WTC11 (cell line): Measurements from ENCODE around the gene WDR38. TPM values are rescaled to one million over a fixed set of nuclear protein-coding genes. Genes with fewer than 3 reads are reported as not detected.

Experiments
- ATAC-seq: fragments of 200-7000 bp; cut with Tn5 transposase; 2 replicates; pipeline ENCODE4 v1.10.0; 2021; ENCODE audit warnings: mild to moderate bottlenecking, moderate library complexity
- CTCF ChIA-PET: fragments of 300-600 bp; sonication (Branson Sonifier 250); formaldehyde crosslinking; loops from one replicate; lab custom pipeline; 2021; ENCODE audit warnings: antibody characterized with exemption; lab: Charles Lee
- POLR2A ChIA-PET: fragments of 350-600 bp; sonication (Branson Sonifier 250); formaldehyde crosslinking; loops from one replicate; lab custom pipeline; 2021; ENCODE audit warnings: antibody characterized with exemption; lab: Charles Lee
- DNase-seq: peaks from one replicate; pipeline ENCODE4 v3.0.0; 2021; ENCODE audit warnings: low spot score
- H3K27ac Mint-ChIP-seq: 2 replicates; pipeline ENCODE4 v1.8.0; 2021; ENCODE audit warnings: mixed read lengths
- H3K27me3 Mint-ChIP-seq: 2 replicates; pipeline ENCODE4 v1.8.0; 2021; ENCODE audit warnings: low read depth, mild to moderate bottlenecking, moderate library complexity, mixed read lengths
- H3K36me3 Mint-ChIP-seq: 2 replicates; pipeline ENCODE4 v1.8.0; 2021; ENCODE audit warnings: mixed read lengths
- H3K4me1 Mint-ChIP-seq: 2 replicates; pipeline ENCODE4 v1.8.0; 2022; ENCODE audit warnings: mixed read lengths
- H3K4me3 Mint-ChIP-seq: 2 replicates; pipeline ENCODE4 v1.8.0; 2021; ENCODE audit warnings: mild to moderate bottlenecking, moderate library complexity, mixed read lengths
- H3K9me3 Mint-ChIP-seq: 2 replicates; pipeline ENCODE4 v1.8.0; 2021; ENCODE audit warnings: mixed read lengths
- ATF1 ChIP-seq: sonication (generic); formaldehyde crosslinking; IDR thresholded peaks from 2 replicates; pipeline ENCODE4 v1.8.1; 2023; ENCODE audit warnings: mild to moderate bottlenecking, moderate library complexity, missing genetic modification reagents
- CBFB ChIP-seq: sonication (generic); formaldehyde crosslinking; IDR thresholded peaks from 2 replicates; pipeline ENCODE4 v1.8.1; 2022; ENCODE audit warnings: mild to moderate bottlenecking, low read depth, missing genetic modification reagents
- CREB1 ChIP-seq: sonication (generic); formaldehyde crosslinking; IDR thresholded peaks from 2 replicates; pipeline ENCODE4 v1.8.0; 2023; ENCODE audit warnings: mild to moderate bottlenecking, missing genetic modification reagents
- CREM ChIP-seq: sonication (generic); formaldehyde crosslinking; IDR thresholded peaks from 2 replicates; pipeline ENCODE4 v1.8.1; 2022; ENCODE audit warnings: mild to moderate bottlenecking, missing genetic modification reagents, moderate library complexity
- ETV6 ChIP-seq: sonication (generic); formaldehyde crosslinking; IDR thresholded peaks from 2 replicates; pipeline ENCODE4 v1.8.1; 2022; ENCODE audit warnings: mild to moderate bottlenecking, missing genetic modification reagents
- FOXK1 ChIP-seq: sonication (generic); formaldehyde crosslinking; IDR thresholded peaks from 2 replicates; pipeline ENCODE4 v1.8.0; 2022; ENCODE audit warnings: mild to moderate bottlenecking, moderate library complexity, missing genetic modification reagents
- GRHL2 ChIP-seq: fragments of 250-450 bp; sonication (Bioruptor Pico); IDR thresholded peaks from 2 replicates; pipeline ENCODE4 v1.8.0; 2022; ENCODE audit warnings: mild to moderate bottlenecking, moderate library complexity; ENCODE audit not compliant: insufficient replicate concordance, severe bottlenecking
- JAZF1 ChIP-seq: fragments of 250-450 bp; sonication (Bioruptor Pico); IDR thresholded peaks from 2 replicates; pipeline ENCODE4 v1.9.0; 2021; ENCODE audit warnings: moderate library complexity, mild to moderate bottlenecking, inconsistent platforms
- NFE2L1 ChIP-seq: sonication (generic); formaldehyde crosslinking; IDR thresholded peaks from 2 replicates; pipeline ENCODE4 v1.8.1; 2023; ENCODE audit warnings: missing genetic modification reagents
- SOX15 ChIP-seq: fragments of 250-450 bp; sonication (Bioruptor Pico); IDR thresholded peaks from 2 replicates; pipeline ENCODE4 v1.9.0; 2021; ENCODE audit warnings: mild to moderate bottlenecking
- SP1 ChIP-seq: sonication (generic); formaldehyde crosslinking; conservative IDR thresholded peaks from 2 replicates; pipeline ENCODE4 v1.8.1; 2022; ENCODE audit warnings: missing genetic modification reagents
- TCF7 ChIP-seq: sonication (generic); formaldehyde crosslinking; IDR thresholded peaks from 2 replicates; pipeline ENCODE4 v1.8.0; 2022; ENCODE audit warnings: mild to moderate bottlenecking, low read depth, missing genetic modification reagents, moderate library complexity
- TEAD4 ChIP-seq: sonication (generic); formaldehyde crosslinking; IDR thresholded peaks from 2 replicates; pipeline ENCODE4 v1.8.0; 2022; ENCODE audit warnings: mild to moderate bottlenecking, missing genetic modification reagents
- TP53 ChIP-seq: sonication (generic); formaldehyde crosslinking; IDR thresholded peaks from 2 replicates; pipeline ENCODE4 v1.8.1; 2023; ENCODE audit warnings: mild to moderate bottlenecking, missing genetic modification reagents
- ZNF396 ChIP-seq: fragments of 250-450 bp; sonication (Bioruptor Pico); IDR thresholded peaks from 2 replicates; pipeline ENCODE4 v1.8.0; 2021; ENCODE audit warnings: mild to moderate bottlenecking, moderate library complexity, borderline replicate concordance
- ZNF423 ChIP-seq: fragments of 250-450 bp; sonication (Bioruptor Pico); IDR thresholded peaks from 2 replicates; pipeline ENCODE4 v2.1.2; 2022; ENCODE audit warnings: mild to moderate bottlenecking, moderate library complexity
- total RNA-seq: library from RNA; stranded (reverse); gene quantifications from 3 replicates; pipeline ENCODE4 v1.2.3, GENCODE V29; 2021
- TF ChIP-seq, protein P1 (sequence below): sonication (generic); formaldehyde crosslinking; IDR thresholded peaks from 2 replicates; pipeline ENCODE4 v1.8.1; 2022; ENCODE audit warnings: missing genetic modification reagents, borderline replicate concordance
- TF ChIP-seq, protein P2 (sequence below): sonication (generic); formaldehyde crosslinking; IDR thresholded peaks from 2 replicates; pipeline ENCODE4 v1.8.1; 2023; ENCODE audit warnings: mild to moderate bottlenecking, missing genetic modification reagents
- TF ChIP-seq, protein P3 (sequence below): fragments of 250-450 bp; sonication (Bioruptor Pico); IDR thresholded peaks from 2 replicates; pipeline ENCODE4 v1.9.0; 2021; ENCODE audit warnings: mild to moderate bottlenecking, borderline replicate concordance
- TF ChIP-seq, protein P4 (sequence below): sonication (generic); formaldehyde crosslinking; IDR thresholded peaks from 2 replicates; pipeline ENCODE4 v1.8.1; 2022; ENCODE audit warnings: mild to moderate bottlenecking, moderate library complexity, missing genetic modification reagents
- TF ChIP-seq, protein P5 (sequence below): sonication (generic); formaldehyde crosslinking; conservative IDR thresholded peaks from 2 replicates; pipeline ENCODE4 v1.8.1; 2022; ENCODE audit warnings: mild to moderate bottlenecking, missing genetic modification reagents
- TF ChIP-seq, protein P6 (sequence below): sonication (generic); formaldehyde crosslinking; conservative IDR thresholded peaks from 2 replicates; pipeline ENCODE4 v1.8.1; 2023; ENCODE audit warnings: mild to moderate bottlenecking, low read depth, missing genetic modification reagents, moderate library complexity
- TF ChIP-seq, protein P7 (sequence below): sonication (generic); formaldehyde crosslinking; IDR thresholded peaks from 2 replicates; pipeline ENCODE4 v1.8.1; 2022; ENCODE audit warnings: low read depth, mild to moderate bottlenecking, moderate library complexity, missing genetic modification reagents, borderline replicate concordance
- TF ChIP-seq, protein P8 (sequence below): sonication (generic); formaldehyde crosslinking; IDR thresholded peaks from 2 replicates; pipeline ENCODE4 v1.8.0; 2022; ENCODE audit warnings: mild to moderate bottlenecking, missing genetic modification reagents

The WDR38 gene
- total RNA-seq, 1 experiment from 2014 or later = not detected

DNA sequence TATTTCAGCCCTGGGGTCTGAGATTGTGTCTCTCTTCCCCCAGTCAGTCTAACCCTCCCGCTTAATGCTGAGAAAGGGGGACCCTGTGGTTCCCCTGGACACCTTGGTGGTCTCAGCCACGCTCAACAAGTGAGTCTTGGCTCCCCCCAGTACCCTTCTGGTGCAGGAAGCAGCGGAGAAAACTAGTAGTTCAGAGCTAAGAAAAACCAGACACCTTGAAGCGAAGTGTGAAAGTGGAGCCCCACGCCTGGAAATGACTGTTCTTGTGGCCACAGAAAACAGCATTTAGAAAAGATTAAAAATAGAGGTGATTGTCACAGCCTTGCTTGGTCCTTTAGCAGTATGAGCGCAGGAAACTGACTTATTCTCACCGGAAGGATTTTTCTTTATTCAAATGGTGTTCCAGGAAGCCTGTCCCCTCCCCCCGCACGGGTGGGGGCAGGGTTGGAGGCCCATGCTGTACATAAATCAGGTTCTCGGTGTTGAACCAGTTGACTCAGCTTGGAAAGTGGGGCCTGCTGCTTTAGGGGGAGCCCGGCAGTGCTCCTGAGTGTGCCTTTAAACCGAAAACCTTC, 16.8 kb downstream of the WDR38 start:
- ChIA-PET POLR2A (interaction anchor here (1.4 to 1.5 kb wide), 2 partner anchors 16 to 371 kb away, joined by 4 read pairs; partner anchors contain the start of gene HSPA5), CTCF (interaction anchor here (1.3 to 1.4 kb wide), 2 partner anchors 17 to 93 kb away, joined by 4 read pairs; partner anchors contain the start of genes OLFML2A and WDR38)
- ATAC-seq = no peak

DNA sequence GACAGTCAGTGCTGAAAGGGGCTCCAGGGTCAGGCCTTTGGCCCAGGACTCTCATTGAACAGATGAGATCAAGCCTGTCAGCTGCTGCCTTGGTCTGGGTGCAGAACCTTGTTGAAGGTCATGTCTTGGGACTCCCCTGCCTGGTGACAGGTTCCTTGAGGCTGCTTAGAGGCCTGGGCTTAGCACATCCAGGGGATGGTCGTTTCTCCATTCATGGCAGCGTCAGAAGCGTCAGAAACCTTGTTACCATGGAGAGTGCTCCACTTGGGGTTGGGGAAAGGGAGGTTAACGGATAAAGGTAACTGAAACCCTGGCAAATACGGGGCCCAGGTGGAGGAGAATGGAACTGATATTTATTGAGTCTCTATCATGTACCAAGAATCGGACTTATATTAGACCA, 17.5 kb downstream of the WDR38 start:
- no peaks in the 10 kb centered on the region for H3K9me3 Mint-ChIP-seq
- DNase-seq (no peak), ATAC-seq (no peak)
- ChIA-PET CTCF (interaction anchor here (0.9 to 1.4 kb wide), 5 partner anchors 8 to 93 kb away, joined by 3 to 4 read pairs (median 3); partner anchors contain the start of genes ARPC5L and OLFML2A), POLR2A (interaction anchor here (1.4 kb wide), 1 partner anchor 370 kb away, joined by 4 read pairs; the partner anchor contains the start of gene HSPA5)
- H3K27me3 Mint-ChIP-seq = no peaks in the 10 kb centered on the region
- peak overlapping the region; percentile 91 for H3K4me3 Mint-ChIP-seq
- peak overlapping the region; percentile 82 for H3K27ac Mint-ChIP-seq
- H3K4me1 Mint-ChIP-seq = peaks cover 41% of the 10 kb centered on the region
- H3K36me3 Mint-ChIP-seq = peaks cover 22% of the 10 kb centered on the region
- TF ChIP-seq, protein P1, sequence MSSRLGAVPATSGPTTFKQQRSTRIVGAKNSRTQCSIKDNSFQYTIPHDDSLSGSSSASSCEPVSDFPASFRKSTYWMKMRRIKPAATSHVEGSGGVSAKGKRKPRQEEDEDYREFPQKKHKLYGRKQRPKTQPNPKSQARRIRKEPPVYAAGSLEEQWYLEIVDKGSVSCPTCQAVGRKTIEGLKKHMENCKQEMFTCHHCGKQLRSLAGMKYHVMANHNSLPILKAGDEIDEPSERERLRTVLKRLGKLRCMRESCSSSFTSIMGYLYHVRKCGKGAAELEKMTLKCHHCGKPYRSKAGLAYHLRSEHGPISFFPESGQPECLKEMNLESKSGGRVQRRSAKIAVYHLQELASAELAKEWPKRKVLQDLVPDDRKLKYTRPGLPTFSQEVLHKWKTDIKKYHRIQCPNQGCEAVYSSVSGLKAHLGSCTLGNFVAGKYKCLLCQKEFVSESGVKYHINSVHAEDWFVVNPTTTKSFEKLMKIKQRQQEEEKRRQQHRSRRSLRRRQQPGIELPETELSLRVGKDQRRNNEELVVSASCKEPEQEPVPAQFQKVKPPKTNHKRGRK (CRISPR knock-in tag) = no peak
- TF ChIP-seq ZNF396 (CRISPR knock-in tag) (no peak), ZNF423 (no peak), TP53 (CRISPR knock-in tag) (no peak), SP1 (CRISPR knock-in tag) (no peak), ETV6 (no peak), TCF7 (CRISPR knock-in tag) (no peak), CREB1 (CRISPR knock-in tag) (no peak), FOXK1 (CRISPR knock-in tag) (no peak), TEAD4 (CRISPR knock-in tag) (no peak)
- TF ChIP-seq, protein P2, sequence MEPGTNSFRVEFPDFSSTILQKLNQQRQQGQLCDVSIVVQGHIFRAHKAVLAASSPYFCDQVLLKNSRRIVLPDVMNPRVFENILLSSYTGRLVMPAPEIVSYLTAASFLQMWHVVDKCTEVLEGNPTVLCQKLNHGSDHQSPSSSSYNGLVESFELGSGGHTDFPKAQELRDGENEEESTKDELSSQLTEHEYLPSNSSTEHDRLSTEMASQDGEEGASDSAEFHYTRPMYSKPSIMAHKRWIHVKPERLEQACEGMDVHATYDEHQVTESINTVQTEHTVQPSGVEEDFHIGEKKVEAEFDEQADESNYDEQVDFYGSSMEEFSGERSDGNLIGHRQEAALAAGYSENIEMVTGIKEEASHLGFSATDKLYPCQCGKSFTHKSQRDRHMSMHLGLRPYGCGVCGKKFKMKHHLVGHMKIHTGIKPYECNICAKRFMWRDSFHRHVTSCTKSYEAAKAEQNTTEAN (CRISPR knock-in tag) = no peak
- TF ChIP-seq, protein P3, sequence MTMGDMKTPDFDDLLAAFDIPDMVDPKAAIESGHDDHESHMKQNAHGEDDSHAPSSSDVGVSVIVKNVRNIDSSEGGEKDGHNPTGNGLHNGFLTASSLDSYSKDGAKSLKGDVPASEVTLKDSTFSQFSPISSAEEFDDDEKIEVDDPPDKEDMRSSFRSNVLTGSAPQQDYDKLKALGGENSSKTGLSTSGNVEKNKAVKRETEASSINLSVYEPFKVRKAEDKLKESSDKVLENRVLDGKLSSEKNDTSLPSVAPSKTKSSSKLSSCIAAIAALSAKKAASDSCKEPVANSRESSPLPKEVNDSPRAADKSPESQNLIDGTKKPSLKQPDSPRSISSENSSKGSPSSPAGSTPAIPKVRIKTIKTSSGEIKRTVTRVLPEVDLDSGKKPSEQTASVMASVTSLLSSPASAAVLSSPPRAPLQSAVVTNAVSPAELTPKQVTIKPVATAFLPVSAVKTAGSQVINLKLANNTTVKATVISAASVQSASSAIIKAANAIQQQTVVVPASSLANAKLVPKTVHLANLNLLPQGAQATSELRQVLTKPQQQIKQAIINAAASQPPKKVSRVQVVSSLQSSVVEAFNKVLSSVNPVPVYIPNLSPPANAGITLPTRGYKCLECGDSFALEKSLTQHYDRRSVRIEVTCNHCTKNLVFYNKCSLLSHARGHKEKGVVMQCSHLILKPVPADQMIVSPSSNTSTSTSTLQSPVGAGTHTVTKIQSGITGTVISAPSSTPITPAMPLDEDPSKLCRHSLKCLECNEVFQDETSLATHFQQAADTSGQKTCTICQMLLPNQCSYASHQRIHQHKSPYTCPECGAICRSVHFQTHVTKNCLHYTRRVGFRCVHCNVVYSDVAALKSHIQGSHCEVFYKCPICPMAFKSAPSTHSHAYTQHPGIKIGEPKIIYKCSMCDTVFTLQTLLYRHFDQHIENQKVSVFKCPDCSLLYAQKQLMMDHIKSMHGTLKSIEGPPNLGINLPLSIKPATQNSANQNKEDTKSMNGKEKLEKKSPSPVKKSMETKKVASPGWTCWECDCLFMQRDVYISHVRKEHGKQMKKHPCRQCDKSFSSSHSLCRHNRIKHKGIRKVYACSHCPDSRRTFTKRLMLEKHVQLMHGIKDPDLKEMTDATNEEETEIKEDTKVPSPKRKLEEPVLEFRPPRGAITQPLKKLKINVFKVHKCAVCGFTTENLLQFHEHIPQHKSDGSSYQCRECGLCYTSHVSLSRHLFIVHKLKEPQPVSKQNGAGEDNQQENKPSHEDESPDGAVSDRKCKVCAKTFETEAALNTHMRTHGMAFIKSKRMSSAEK (CRISPR knock-in tag) = no peak
- TF ChIP-seq, protein P4, sequence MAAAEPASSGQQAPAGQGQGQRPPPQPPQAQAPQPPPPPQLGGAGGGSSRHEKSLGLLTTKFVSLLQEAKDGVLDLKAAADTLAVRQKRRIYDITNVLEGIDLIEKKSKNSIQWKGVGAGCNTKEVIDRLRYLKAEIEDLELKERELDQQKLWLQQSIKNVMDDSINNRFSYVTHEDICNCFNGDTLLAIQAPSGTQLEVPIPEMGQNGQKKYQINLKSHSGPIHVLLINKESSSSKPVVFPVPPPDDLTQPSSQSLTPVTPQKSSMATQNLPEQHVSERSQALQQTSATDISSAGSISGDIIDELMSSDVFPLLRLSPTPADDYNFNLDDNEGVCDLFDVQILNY (CRISPR knock-in tag) = no peak
- TF ChIP-seq, protein P5, sequence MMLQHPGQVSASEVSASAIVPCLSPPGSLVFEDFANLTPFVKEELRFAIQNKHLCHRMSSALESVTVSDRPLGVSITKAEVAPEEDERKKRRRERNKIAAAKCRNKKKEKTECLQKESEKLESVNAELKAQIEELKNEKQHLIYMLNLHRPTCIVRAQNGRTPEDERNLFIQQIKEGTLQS (CRISPR knock-in tag) = no peak
- TF ChIP-seq, protein P6, sequence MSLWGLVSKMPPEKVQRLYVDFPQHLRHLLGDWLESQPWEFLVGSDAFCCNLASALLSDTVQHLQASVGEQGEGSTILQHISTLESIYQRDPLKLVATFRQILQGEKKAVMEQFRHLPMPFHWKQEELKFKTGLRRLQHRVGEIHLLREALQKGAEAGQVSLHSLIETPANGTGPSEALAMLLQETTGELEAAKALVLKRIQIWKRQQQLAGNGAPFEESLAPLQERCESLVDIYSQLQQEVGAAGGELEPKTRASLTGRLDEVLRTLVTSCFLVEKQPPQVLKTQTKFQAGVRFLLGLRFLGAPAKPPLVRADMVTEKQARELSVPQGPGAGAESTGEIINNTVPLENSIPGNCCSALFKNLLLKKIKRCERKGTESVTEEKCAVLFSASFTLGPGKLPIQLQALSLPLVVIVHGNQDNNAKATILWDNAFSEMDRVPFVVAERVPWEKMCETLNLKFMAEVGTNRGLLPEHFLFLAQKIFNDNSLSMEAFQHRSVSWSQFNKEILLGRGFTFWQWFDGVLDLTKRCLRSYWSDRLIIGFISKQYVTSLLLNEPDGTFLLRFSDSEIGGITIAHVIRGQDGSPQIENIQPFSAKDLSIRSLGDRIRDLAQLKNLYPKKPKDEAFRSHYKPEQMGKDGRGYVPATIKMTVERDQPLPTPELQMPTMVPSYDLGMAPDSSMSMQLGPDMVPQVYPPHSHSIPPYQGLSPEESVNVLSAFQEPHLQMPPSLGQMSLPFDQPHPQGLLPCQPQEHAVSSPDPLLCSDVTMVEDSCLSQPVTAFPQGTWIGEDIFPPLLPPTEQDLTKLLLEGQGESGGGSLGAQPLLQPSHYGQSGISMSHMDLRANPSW = no peak

More for the DNA sequence above, 16.8 kb downstream of the WDR38 start:
- H3K4me1 Mint-ChIP-seq = peaks cover 41% of the 10 kb centered on the region
- peak overlapping the region; percentile 91 for H3K4me3 Mint-ChIP-seq
- TF ChIP-seq JAZF1 (CRISPR knock-in tag) (no peak), ATF1 (CRISPR knock-in tag) (no peak), CREM (CRISPR knock-in tag) (no peak), TEAD4 (CRISPR knock-in tag) (no peak), NFE2L1 (CRISPR knock-in tag) (no peak), CBFB (CRISPR knock-in tag) (no peak), SOX15 (CRISPR knock-in tag) (no peak), GRHL2 (CRISPR knock-in tag) (no peak)
- TF ChIP-seq, protein P7, sequence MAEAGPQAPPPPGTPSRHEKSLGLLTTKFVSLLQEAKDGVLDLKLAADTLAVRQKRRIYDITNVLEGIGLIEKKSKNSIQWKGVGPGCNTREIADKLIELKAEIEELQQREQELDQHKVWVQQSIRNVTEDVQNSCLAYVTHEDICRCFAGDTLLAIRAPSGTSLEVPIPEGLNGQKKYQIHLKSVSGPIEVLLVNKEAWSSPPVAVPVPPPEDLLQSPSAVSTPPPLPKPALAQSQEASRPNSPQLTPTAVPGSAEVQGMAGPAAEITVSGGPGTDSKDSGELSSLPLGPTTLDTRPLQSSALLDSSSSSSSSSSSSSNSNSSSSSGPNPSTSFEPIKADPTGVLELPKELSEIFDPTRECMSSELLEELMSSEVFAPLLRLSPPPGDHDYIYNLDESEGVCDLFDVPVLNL (CRISPR knock-in tag) = no peak
- TF ChIP-seq, protein P8, sequence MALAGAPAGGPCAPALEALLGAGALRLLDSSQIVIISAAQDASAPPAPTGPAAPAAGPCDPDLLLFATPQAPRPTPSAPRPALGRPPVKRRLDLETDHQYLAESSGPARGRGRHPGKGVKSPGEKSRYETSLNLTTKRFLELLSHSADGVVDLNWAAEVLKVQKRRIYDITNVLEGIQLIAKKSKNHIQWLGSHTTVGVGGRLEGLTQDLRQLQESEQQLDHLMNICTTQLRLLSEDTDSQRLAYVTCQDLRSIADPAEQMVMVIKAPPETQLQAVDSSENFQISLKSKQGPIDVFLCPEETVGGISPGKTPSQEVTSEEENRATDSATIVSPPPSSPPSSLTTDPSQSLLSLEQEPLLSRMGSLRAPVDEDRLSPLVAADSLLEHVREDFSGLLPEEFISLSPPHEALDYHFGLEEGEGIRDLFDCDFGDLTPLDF (CRISPR knock-in tag) = no peak
- TF ChIP-seq, all 79 proteins: peak for 0
- Mint-ChIP-seq H3K27ac (peak overlapping the region; percentile 82; the same call in 1 of the 2 replicates), H3K9me3 (no peaks in the 10 kb centered on the region), H3K27me3 (no peaks in the 10 kb centered on the region), H3K36me3 (peaks cover 16% of the 10 kb centered on the region)
- DNase-seq = no peak
